HG03108 (cell line): ENCODE data around the gene EDNRA.

ENCODE experiments used
- ATAC-seq: cut with Tn5 transposase; IDR thresholded peaks from one replicate; pipeline ENCODE4 v1.9.1; 2021; ENCODE audit warnings: moderate library complexity; ENCODE audit not compliant: unreplicated experiment

The EDNRA gene

GRCh38 chr4:147496500-147496899 is 15.6 kb downstream of the EDNRA start:
- no peak for ATAC-seq

GRCh38 chr4:147498031-147498660 is 17.2 kb downstream of the EDNRA start:
- no peak for ATAC-seq

GRCh38 chr4:147508346-147508745 is 27.4 kb downstream of the EDNRA start:
- ATAC-seq = no peak

GRCh38 chr4:147509386-147509785 is 28.5 kb downstream of the EDNRA start:
- no peak for ATAC-seq

- ATAC-seq = no peak
Measured at GRCh38 chr4:147510962-147511668, 30.2 kb downstream of the EDNRA start.

- no peak for ATAC-seq
Measured at GRCh38 chr4:147513091-147513490, 32.2 kb downstream of the EDNRA start.

GRCh38 chr4:147513952-147514351 is 33.1 kb downstream of the EDNRA start:
- no peak for ATAC-seq

GRCh38 chr4:147515220-147515936 is 34.5 kb downstream of the EDNRA start:
- no peak for ATAC-seq

GRCh38 chr4:147516133-147516532 is 35.2 kb downstream of the EDNRA start:
- ATAC-seq = no peak

GRCh38 chr4:147518086-147518485 is 37.2 kb downstream of the EDNRA start:
- ATAC-seq = no peak

- ATAC-seq = peak; percentile 91
Measured at GRCh38 chr4:147518846-147519767, 38.2 kb downstream of the EDNRA start.

- no peak for ATAC-seq
Measured at GRCh38 chr4:147524601-147525000, 43.7 kb downstream of the EDNRA start.

- no peak for ATAC-seq
Measured at GRCh38 chr4:147525494-147526271, 44.8 kb downstream of the EDNRA start.

GRCh38 chr4:147526272-147526654 is 45.4 kb downstream of the EDNRA start:
- no peak for ATAC-seq

GRCh38 chr4:147528054-147528453 is 47.2 kb downstream of the EDNRA start:
- ATAC-seq = no peak

GRCh38 chr4:147530134-147530533 is 49.2 kb downstream of the EDNRA start:
- ATAC-seq = no peak

- no peak for ATAC-seq
Measured at GRCh38 chr4:147530723-147531122, 49.8 kb downstream of the EDNRA start.

- ATAC-seq = no peak
Measured at GRCh38 chr4:147532896-147533295, 52.0 kb downstream of the EDNRA start.

- no peak for ATAC-seq
Measured at GRCh38 chr4:147533331-147533730, 52.4 kb downstream of the EDNRA start.

- no peak for ATAC-seq
Measured at GRCh38 chr4:147535124-147535523, 54.2 kb downstream of the EDNRA start.
